GM21786 (cell line): ENCODE results near the gene AEN.
A peak's percentile ranks its signal among the peaks of the same experiment; 100 is the strongest.
"Not testable (repeated sequence)": the region's sequence is repeated elsewhere in the genome, so short reads cannot be mapped to it uniquely, and the experiment has no call there.

Experiments used
- ATAC-seq: cut with Tn5 transposase; IDR thresholded peaks from one replicate; pipeline ENCODE4 v1.9.1; 2021; ENCODE audit not compliant: unreplicated experiment

The AEN gene

GRCh38 chr15:88630798-88631463 lies 9.8 kb downstream of the AEN start:
- no peak for ATAC-seq

GRCh38 chr15:88631464-88632028 lies 10.4 kb downstream of the AEN start:
- no peak for ATAC-seq

GRCh38 chr15:88632797-88633196 lies 11.7 kb downstream of the AEN start:
- not testable (repeated sequence) for ATAC-seq

GRCh38 chr15:88634449-88634848 lies 13.3 kb downstream of the AEN start:
- no peak for ATAC-seq

- peak; percentile 34 for ATAC-seq
Measured at GRCh38 chr15:88635318-88635717, 14.2 kb downstream of the AEN start.

- no peak for ATAC-seq
Measured at GRCh38 chr15:88636050-88636449, 14.9 kb downstream of the AEN start.

- no peak for ATAC-seq
Measured at GRCh38 chr15:88636654-88637053, 15.5 kb downstream of the AEN start.

- no peak for ATAC-seq
Measured at GRCh38 chr15:88637436-88637835, 16.3 kb downstream of the AEN start.

GRCh38 chr15:88637841-88638625 lies 16.9 kb downstream of the AEN start:
- ATAC-seq: no peak

GRCh38 chr15:88638626-88639372 lies 17.7 kb downstream of the AEN start, which contains the start of gene ISG20:
TSS of gene ISG20 (plus strand) at chr15:88639016. CDS start at chr15:88639367, 351 bp downstream.
- ATAC-seq: peak; percentile 56

- ATAC-seq: no peak
Measured at GRCh38 chr15:88641959-88642452, 20.9 kb downstream of the AEN start.

GRCh38 chr15:88642514-88642913 lies 21.4 kb downstream of the AEN start:
- not testable (repeated sequence) for ATAC-seq

GRCh38 chr15:88644741-88645140 lies 23.6 kb downstream of the AEN start:
- ATAC-seq: no peak

- no peak for ATAC-seq
Measured at GRCh38 chr15:88645171-88646087, 24.3 kb downstream of the AEN start.

- ATAC-seq: no peak
Measured at GRCh38 chr15:88646088-88646405, 24.9 kb downstream of the AEN start.

GRCh38 chr15:88646951-88647350 lies 25.8 kb downstream of the AEN start:
- no peak for ATAC-seq

GRCh38 chr15:88647351-88648105 lies 26.4 kb downstream of the AEN start:
- ATAC-seq: no peak

- no peak for ATAC-seq
Measured at GRCh38 chr15:88648357-88649214, 27.4 kb downstream of the AEN start.
